ENCODE data around the gene PLXDC2.

DNA sequence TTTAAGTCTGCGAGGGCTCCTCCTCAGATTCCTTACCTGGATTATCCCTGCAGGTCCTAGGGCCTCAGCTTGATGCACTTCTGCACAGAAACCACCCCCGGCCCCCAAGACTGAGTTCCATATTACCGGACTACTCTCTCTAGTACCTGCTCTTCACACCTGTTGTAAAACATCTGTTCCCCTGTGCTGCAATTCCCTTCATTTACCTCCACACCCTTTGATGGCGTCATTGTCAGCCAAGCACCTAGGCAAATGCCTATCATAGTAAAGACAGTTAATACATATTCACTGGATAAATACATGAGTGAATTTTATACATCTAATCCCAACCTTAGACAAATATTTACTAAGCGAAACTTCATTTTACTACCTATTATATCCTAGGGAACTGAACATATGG lies 275.5 kb downstream of the PLXDC2 start:
- no peak for TF ChIP-seq EZH2phosphoT487 (IDR thresholded peaks at IDR 0.05; ENCODE audit: borderline replicate concordance)
- TF ChIP-seq, protein P1, sequence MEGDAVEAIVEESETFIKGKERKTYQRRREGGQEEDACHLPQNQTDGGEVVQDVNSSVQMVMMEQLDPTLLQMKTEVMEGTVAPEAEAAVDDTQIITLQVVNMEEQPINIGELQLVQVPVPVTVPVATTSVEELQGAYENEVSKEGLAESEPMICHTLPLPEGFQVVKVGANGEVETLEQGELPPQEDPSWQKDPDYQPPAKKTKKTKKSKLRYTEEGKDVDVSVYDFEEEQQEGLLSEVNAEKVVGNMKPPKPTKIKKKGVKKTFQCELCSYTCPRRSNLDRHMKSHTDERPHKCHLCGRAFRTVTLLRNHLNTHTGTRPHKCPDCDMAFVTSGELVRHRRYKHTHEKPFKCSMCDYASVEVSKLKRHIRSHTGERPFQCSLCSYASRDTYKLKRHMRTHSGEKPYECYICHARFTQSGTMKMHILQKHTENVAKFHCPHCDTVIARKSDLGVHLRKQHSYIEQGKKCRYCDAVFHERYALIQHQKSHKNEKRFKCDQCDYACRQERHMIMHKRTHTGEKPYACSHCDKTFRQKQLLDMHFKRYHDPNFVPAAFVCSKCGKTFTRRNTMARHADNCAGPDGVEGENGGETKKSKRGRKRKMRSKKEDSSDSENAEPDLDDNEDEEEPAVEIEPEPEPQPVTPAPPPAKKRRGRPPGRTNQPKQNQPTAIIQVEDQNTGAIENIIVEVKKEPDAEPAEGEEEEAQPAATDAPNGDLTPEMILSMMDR (conservative IDR thresholded peaks at IDR 0.05; ENCODE audit: low read length), result no peak

Data from Loucy (cell line).